ENCODE results near the gene NSL1.

NSL1 gene

GRCh38 chr1:212685429-212685828 lies 106.1 kb downstream of the NSL1 start:
- DNase-seq (ENCODE audit: low spot score) = no peak

- no peak for DNase-seq (ENCODE audit: low spot score)
Observed at GRCh38 chr1:212684521-212685090, 107.0 kb downstream of the NSL1 start.

DNA sequence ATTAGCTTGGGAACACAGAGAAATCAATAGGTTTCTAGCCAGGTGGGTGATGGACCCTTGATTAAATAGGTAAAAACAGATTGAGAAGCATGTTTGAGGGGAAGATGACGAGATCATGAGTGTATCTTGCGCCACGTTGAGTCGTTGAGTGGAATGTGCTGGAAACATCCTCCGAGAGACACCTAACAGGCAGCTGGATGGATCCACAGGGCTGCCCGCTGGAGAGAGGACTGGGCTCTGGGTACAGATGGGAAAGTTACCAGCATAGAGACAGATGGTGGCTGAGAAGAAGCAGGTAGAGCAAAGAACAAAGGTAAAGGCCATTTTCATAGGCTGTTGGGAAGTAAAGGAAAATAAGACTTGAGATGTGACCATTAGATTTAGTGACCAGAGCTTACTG lies 107.5 kb downstream of the NSL1 start:
- peak; percentile 28 for DNase-seq (ENCODE audit: low spot score)

DNA sequence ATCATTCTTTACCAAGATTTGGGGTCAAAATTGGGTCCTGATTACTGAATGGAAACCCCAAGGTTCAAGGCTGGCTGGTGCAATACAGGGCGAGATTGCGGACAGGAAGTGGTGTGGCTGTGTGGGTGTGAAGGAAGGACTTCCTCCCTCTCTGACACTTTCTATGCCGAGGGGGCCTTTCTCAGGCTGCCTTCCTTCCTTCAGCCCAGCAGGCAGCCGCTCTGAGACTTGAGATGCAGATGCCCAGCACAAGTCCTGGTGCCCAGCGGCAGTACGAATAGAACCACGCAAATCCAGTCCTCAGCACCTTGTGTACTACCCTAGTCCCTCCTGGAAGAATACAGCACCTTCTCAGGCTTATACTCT lies 108.2 kb downstream of the NSL1 start:
- no peak for DNase-seq (ENCODE audit: low spot score)

GRCh38 chr1:212680680-212681389 lies 110.7 kb downstream of the NSL1 start:
- DNase-seq (ENCODE audit: low spot score) = no peak

DNA sequence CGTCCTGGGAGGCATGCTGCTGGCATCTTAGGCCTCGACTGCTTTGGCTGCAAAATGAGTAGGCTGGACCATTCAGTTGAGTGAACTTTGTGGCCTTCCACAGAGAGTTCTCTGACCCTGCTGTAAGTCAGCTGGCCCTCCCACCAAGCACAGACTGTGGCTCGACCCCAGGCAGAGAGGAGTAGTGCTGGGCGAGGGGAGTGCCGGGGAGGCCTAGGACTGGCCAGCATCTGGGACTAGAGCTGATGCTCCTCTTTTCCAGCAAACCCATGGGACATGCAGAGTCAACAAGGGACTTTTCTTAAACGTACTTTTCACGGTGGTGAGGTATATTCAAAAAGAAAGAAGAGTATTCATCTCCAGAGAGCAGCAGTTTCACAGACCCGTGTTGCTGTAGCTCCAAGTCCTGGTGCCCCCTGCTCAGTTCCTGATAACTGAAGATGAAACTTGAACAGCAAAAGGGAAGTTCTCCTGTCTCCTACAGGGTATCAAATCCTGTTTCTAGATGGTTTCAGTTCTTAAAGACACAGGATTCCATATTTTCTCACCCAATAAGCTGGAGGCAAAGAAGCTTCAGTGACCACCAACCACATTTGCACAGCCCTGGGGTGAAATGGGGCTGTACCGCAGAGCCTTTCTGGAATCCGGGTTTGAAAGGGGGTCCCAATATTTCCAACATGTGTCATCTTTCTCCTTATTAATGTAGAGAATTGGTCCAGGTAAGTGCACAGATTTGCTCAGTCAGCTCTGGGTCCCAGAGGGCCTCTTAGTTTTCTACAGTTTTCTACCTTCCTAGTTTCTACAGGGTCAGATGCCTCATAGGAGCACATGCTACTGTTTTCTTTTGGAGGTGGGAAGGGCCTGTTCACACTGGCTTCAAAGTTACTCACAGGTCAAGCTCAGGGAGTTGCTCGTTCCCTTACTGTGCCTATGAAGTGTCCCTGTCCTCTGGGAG lies 112.8 kb downstream of the NSL1 start:
- no peak for DNase-seq (ENCODE audit: low spot score)

DNA sequence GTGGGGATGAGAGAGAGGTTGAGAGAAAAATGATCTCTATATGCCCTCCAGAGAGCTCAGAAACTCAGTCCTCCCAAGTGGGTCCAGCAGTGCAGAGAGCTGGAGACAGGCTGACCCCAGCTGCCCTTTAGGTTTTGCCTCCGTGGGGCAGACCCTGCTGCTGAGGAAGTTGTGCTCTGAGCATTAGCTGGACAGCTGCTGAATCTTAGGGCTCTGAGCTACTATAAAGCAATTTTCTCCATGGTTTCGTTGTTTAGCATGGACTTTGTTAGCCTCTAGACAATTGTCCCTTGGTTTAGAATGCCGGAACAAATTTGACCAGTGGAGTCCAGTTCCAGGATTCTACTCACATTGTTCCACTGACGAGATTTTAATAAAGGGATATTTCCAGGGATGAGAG lies 114.0 kb downstream of the NSL1 start:
- no peak for DNase-seq (ENCODE audit: low spot score)

DNA sequence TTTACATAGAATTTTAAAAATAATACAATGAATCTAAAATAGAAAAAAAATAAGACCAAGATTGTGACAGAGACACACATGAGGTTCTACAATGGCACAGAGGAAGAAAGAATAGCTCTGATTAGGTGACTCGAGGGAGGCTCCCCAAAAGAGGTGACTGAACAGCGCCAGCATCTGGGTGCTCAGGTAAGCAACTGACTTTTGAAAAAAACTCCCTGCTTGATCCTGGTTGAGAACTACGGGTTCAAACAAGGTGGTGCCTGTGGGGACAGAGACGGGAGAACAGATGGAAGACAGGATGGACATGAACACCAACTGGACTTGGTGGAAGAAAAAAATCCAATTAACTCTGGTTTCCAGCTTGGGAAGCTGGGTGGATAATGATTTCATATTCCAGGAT lies 114.4 kb downstream of the NSL1 start:
- DNase-seq (ENCODE audit: low spot score) = no peak

Data from ecto neural progenitor cell (in vitro differentiated cells).